ENCODE results near the gene PAPSS1. TPM values are rescaled to one million over a fixed set of nuclear protein-coding genes. Genes with fewer than 3 reads are reported as not detected.
"Not testable (repeated sequence)": the region's sequence is repeated elsewhere in the genome, so short reads cannot be mapped to it uniquely, and the experiment has no call there.

The PAPSS1 gene
- polyA plus RNA-seq, 12 donors: 30.6 to 68.5 (median 56.3) TPM; not detected in 1

- no peak for DNase-seq
Measured at GRCh38 chr4:107733431-107733925, 13.4 kb upstream of the PAPSS1 start.

- not testable (repeated sequence) for DNase-seq
Measured at GRCh38 chr4:107729050-107729449, 9.0 kb upstream of the PAPSS1 start.

- DNase-seq: not testable (repeated sequence)
Measured at GRCh38 chr4:107726131-107726925, 6.3 kb upstream of the PAPSS1 start.

GRCh38 chr4:107725281-107725859 lies 5.3 kb upstream of the PAPSS1 start:
- no peak for DNase-seq

DNA sequence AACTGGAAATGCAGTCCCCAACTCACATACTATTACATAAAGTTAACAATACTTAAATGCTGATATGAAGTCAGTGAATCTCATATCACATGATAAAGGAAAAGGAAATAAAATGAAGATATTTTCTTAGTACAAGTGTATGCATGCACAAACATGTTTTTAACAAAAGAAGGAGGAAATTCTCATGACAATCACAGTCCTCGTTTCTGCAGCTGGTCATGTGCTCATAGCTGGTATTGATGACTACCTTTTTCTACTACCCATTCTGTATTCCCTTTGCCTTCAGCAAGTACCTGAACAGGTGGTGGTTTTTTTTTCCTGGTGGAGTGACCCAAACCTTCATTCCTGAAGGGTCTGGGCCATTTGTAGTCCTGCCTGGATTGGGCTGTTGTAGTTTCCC lies 3.3 kb upstream of the PAPSS1 start:
- not testable (repeated sequence) for DNase-seq

DNA sequence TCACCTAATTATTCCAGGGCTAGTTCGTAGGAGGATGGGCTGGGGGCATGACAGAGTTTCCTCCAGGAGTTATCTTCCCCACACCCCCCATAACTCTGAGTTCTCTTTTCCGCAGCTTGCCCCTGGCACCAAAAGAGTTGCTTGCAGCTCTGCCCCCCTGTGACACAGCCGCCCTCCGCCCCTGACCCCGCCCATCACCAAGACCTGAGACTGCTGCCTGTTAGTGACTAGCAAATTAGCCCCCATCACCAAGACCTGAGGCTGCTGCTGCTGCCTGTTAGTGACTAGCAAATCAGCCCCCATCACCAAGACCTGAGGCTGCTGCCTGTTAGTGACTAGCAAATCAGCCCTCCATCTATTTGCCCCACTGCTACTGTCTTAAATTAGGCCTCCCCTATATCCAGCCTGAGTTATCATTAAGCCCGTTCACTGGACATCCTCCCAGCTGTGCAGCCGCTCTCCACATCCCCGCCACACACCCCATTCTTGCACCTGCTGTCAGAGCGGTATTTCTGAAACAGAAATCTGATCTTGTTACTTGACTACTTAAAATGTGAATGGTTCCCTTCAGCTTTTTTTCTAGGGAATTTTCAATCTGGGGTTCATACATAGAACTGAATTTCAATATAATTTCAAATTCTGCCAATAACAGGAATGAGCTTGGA lies 1.5 kb upstream of the PAPSS1 start:
- DNase-seq: no peak

DNA sequence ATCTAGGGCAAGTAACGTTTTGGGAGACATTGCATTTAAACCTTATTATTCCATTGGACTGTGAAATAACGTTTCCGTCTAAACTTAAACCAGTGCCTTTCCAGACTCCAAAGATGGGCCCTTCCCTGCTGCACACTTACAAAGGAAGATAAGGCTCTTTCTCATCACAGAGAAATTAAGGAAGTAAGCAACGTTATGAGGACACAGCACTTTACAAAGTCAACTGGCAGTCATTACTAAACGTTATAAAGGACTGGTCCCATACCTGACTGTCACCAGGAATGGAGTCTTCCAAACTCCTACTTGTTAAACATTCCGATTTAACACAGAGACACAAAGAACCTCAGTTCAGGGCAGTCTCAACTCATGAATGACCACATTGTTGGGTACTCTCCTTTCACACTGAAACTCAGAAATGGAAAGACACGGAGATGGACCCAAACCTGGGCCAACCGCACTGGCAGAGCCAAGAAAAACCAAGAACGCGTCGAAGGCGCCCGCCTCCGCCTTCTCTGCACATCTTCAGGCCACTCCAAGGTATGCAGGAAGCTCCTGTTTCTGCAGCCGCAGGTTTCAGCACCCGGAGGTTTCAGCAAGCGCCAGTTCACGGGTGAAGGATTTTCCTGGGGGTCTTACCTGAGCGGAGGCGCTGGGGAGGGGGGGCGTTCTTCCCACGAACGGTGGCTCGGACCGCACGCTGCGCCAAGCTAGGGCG lies 670 bp downstream of the PAPSS1 start:
- peak; percentile 44 for DNase-seq

DNA sequence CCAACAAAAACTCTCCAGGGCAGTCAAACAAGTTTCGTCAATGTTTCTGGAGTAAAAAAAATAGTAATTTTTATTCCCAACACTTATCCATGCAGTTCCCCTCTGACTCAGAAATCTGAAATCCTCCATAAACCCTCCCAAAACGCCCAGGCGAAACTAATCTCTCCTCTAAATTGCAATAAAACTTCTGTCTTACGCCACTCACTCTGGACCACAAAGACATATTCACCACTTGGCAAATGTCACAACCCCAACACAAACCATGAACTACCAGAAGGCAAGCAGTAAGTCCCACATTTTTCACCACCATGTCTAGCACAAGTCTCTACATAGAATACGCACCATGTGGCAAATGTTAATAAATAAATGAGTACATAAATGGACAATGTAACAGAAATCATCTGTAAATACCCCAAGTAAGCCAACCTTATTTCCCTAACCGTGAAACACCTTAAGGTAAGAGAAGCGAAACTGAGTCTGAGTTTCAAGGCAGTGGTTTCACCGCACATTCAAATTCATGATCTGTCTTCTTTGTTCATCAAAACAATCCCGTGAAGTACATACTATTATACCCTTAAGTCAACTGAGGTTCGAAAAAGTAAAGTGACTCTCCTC lies 1.6 kb downstream of the PAPSS1 start:
- DNase-seq: no peak

DNA sequence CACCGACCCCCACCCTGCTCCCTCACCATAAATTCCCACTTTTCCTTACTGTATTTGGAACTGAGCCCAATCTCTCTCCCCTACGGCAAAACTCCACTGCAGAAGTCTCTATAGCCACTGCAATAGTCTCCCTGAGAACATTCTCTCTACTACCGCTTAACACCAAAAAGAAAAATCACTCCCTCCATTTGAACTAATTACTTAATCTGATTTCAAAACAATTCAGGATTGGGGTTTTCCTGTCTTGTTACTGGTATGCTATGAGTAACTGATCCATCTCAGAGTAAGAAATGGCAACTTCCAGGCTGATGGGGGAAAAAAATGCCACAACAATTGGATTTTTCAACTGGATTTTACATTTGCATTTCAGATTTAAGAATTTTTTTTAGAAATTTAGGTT lies 5.8 kb downstream of the PAPSS1 start:
- DNase-seq: no peak

GRCh38 chr4:107712236-107712635 lies 7.8 kb downstream of the PAPSS1 start:
- DNase-seq: no peak

- no peak for DNase-seq
Measured at GRCh38 chr4:107711831-107712230, 8.2 kb downstream of the PAPSS1 start.

- no peak for DNase-seq
Measured at GRCh38 chr4:107710493-107711459, 9.3 kb downstream of the PAPSS1 start.

DNA sequence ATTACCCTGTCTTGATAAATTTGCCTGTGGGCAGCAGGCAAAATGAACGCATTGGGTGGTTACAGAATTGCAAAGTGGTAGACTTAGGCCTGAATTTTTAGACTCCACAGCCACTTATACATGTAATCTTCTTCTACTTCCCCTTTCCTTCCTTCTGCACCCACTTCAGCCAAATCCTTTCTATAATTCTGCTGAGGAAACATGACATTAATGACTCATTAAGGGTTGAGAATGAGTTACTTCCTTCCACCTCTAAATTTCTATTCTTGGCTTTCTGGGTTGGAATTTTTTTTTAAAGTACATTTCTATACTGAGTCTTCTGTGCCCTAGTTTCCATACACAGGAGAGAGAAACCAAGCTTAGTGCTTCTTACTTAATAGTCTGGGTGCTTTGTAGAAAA lies 10.1 kb downstream of the PAPSS1 start:
- no peak for DNase-seq

- DNase-seq: no peak
Measured at GRCh38 chr4:107708225-107708624, 11.8 kb downstream of the PAPSS1 start.

DNA sequence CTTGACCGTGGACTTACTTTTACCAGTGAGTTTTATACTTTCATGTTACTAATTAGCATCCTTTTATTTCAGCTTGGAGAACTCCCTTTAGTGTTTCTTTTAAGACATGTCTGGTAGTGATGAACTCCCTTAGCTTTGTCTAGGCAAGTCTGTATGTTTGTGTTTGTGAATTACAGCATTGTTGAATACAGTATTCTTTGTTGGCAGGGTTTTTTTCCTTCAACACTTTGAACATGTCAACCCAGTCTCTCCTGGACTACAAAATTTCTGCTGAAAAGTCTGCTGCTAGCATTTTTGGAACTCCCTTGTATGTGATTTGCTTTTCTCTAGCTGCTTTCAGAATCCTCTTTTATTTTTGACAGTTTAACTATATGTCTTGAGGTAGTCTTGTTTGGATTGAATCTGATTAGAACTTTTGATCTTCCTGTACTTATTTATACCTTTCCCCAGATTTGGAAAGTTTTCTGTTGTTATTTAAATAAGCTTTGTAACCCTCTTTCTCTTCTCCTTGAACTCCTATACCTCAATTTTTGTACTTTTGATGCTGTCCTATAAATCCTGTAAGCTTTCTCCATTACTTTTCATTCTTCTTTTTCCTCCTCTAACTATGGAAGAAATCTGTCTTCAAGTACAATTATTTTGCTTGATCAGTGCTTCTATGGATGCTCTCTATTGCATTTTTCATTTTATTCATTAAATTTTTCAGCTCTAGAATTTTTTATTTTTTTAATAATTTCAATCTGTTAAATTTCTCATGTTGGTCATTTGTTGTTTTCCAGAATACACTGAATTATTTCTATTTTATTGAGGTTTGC lies 14.1 kb downstream of the PAPSS1 start:
- DNase-seq: no peak

- DNase-seq: no peak
Measured at GRCh38 chr4:107701565-107701964, 18.5 kb downstream of the PAPSS1 start.

GRCh38 chr4:107699466-107700206 lies 20.4 kb downstream of the PAPSS1 start:
- DNase-seq: no peak

DNA sequence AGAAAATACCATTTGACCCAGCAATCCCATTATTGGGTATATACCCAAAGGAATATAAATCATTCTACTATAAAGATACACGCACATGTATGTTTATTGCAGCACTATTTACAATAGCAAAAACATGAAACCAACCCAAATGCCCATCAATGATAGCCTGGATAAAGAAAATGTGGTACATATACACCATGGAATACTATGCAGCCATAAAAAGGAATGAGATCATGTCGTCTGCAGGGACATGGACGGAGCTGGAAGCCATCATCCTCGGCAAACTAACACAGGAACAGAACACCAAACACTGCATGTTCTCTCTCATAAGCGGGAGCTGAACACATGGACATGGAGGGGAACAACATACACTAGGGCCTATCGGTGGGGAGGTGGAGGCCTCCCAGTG lies 23.8 kb downstream of the PAPSS1 start:
- not testable (repeated sequence) for DNase-seq

GRCh38 chr4:107693132-107693531 lies 26.9 kb downstream of the PAPSS1 start:
- no peak for DNase-seq
